Measurements from ENCODE around the gene TAGLN3.
A peak's percentile ranks its signal among the peaks of the same experiment; 100 is the strongest.

Gene TAGLN3

GRCh38 chr3:111998636-111999483 lies at the start of gene TAGLN3:
Gene TAGLN3, plus strand, starts transcription at chr3:111998922. Its CDS starts 501 bp downstream, at chr3:111999423.
- DNase-seq = peak in 1 of 2 experiments; percentile 30

GRCh38 chr3:111949712-111950111 lies 49.0 kb upstream of the TAGLN3 start:
- DNase-seq = no peak

GRCh38 chr3:111951032-111951431 lies 47.7 kb upstream of the TAGLN3 start:
- no peak for DNase-seq

- no peak for DNase-seq
Measured at GRCh38 chr3:111952086-111952485, 46.6 kb upstream of the TAGLN3 start.

- no peak for DNase-seq
Measured at GRCh38 chr3:111952866-111953450, 45.8 kb upstream of the TAGLN3 start.

GRCh38 chr3:111954228-111954990 lies 44.3 kb upstream of the TAGLN3 start:
- DNase-seq = no peak

GRCh38 chr3:111955876-111956275 lies 42.8 kb upstream of the TAGLN3 start:
- DNase-seq = no peak

DNA sequence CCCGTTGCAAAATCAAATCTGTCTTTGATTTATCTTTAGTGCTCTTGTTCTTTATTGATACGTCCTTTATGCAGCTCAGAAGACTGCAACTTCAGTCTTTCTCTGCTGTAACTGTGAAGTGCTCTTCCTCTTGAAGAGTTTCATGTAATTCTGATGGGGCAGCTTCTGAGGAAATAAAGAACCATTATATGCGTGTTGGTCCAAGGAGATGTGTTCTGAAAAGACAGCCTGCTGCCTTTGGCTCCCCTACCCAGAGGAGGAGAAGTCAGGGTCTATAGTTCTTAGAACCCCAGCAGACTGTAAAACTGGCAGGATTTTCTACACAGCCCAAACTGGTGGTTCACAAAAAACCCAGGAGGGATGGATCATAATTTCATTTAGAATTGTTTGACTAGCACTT lies 42.3 kb upstream of the TAGLN3 start:
- no peak for DNase-seq

- DNase-seq = no peak
Measured at GRCh38 chr3:111956995-111957734, 41.6 kb upstream of the TAGLN3 start.

GRCh38 chr3:111961461-111962164 lies 37.1 kb upstream of the TAGLN3 start:
- DNase-seq = no peak

DNA sequence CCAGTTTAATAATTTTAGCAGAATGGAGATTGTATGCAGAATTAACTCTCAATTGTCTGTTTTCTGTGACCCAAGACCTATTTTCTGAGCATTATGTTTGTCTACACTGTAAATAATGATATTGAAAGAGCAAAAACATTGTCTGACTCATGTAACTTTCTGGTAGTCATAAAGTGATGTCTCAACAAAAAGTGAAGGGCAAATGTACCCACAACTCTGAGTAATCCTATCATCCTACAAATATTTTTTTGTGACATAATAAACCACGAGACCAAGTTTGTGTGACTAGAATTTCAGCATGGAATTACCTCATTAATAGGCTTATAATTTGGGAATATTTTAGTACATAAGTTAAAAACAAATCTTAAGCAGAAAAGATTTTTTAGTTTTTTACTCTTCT lies 35.3 kb upstream of the TAGLN3 start:
- DNase-seq = no peak

DNA sequence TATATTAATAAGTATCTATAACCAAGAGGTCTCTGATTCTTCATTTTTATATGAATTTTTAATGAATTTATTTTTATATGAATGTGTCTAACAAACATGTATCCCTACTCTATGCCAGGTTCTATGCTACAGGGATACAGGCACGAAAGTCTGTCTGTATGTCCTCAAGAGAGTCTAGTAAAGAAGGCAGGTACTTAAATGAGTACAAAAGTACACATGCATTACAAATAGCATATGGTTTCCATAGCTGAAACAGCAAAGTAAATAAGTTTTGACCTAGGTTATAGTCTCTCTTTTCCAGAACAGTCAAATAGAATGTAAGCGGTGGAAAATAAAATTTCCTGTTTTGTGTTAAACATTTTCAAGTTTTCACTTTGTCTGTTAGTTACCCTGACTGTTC lies 33.2 kb upstream of the TAGLN3 start:
- DNase-seq = no peak

DNA sequence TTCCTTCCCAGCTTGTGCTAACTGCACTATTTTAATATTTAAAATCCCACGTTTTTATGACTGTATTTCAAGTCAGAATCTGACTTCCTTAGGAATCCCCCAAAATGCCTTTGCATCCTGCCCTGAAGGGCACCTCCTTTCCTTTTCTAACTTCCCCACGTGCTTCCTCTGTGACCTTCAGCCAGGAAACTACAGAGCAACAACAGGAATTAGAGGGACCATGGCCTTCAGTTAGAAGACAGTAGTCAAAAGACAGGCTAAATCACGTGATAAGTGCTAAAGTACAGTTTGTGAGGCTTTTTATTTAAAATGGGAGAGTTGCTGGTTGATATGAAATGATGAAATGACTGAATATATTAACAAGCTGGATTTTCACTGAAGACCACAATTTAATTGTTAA lies 31.7 kb upstream of the TAGLN3 start:
- no peak for DNase-seq

DNA sequence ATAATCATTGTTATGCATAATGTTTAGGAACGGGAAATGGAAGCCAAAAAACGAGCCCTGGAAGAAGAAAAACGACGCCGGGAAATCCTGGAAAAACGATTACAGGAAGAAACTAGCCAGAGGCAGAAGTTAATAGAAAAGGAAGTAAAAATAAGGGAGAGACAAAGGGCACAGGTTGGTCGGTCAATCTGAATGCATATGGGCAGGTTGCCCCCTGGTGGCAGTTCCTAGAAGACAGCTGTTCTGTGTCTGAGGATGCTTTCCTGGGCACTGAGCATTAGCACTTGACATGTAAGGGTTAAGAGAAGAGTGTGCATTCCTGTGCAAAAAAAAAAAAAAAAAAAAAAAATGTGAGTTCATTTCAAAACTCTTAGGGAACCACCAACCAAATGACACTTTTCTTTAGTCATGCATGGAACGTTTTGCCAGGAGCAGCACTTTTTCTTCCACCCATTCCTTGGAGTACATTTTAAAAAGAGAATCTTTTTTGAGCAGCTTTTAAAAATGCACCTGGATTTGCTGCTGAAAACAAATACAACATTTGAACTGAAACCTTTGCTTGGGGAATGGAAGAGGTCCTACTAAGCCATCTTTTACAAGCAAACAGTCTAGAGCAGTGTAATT lies 31.0 kb upstream of the TAGLN3 start:
- peak; percentile 65 to 74 for DNase-seq

- no peak for DNase-seq
Measured at GRCh38 chr3:111968319-111969054, 30.2 kb upstream of the TAGLN3 start.

- DNase-seq = no peak
Measured at GRCh38 chr3:111970376-111970775, 28.3 kb upstream of the TAGLN3 start.

GRCh38 chr3:111971533-111972130 lies 27.1 kb upstream of the TAGLN3 start:
- no peak for DNase-seq

DNA sequence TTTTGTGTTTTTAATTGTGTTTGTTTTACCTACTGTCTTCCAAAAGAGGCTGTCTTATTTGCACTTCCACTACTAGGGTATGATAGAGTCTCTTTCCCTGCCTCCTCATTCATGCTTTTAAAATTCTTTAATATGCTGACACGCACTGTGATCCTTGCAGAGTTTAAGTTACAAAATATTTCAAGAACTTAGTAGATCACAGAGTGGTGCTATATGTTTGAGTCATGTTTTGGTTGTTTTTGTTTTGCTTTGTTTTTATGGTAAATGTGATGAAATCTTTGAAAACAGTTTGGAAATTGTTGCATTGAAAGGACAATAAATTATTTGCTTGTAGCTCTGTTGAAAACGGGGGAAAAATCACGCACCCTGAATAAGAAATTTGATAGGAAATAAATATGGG lies 25.8 kb upstream of the TAGLN3 start:
- no peak for DNase-seq

GRCh38 chr3:111975131-111975530 lies 23.6 kb upstream of the TAGLN3 start:
- no peak for DNase-seq

- DNase-seq = no peak
Measured at GRCh38 chr3:111976254-111976653, 22.5 kb upstream of the TAGLN3 start.

Measured in NCI-H446 (cell line).